GM23338 (cell line): ENCODE data around the gene TUBGCP2. TPM values are rescaled to one million over a fixed set of nuclear protein-coding genes. Genes with fewer than 3 reads are reported as not detected.

Experiments used
- ATAC-seq: fragments of 200-7000 bp; cut with Tn5 transposase; 3 replicates; pipeline ENCODE4 v1.9.1; 2020
- DNase-seq: peaks from one replicate; pipeline ENCODE4 v3.0.0-alpha.2; 2015; ENCODE audit warnings: low spot score
- H2AFZ ChIP-seq: fragments of 200-600 bp; sonication (generic); 2 replicates; pipeline ENCODE4 v1.8.0; 2016; ENCODE audit warnings: antibody characterized with exemption, mild to moderate bottlenecking, moderate library complexity
- H3F3A ChIP-seq: fragments of 200-600 bp; sonication (generic); replicated peaks from 2 replicates; pipeline ENCODE4 v1.8.0; 2017; ENCODE audit warnings: antibody characterized with exemption, mixed run types, low read depth
- H3K27ac ChIP-seq: fragments of 200-600 bp; sonication (generic); 2 replicates; pipeline ENCODE4 v1.6.1; 2016; ENCODE audit warnings: low read depth
- H3K27me3 ChIP-seq: fragments of 200-600 bp; sonication (generic); 2 replicates; pipeline ENCODE4 v1.8.0; 2016; ENCODE audit warnings: mild to moderate bottlenecking, mixed run types, moderate library complexity; ENCODE audit not compliant: insufficient read depth
- H3K36me3 ChIP-seq: fragments of 200-600 bp; sonication (generic); 2 replicates; pipeline ENCODE4 v1.8.0; 2016; ENCODE audit warnings: mild to moderate bottlenecking; ENCODE audit not compliant: insufficient read depth
- H3K4me1 ChIP-seq: fragments of 200-600 bp; sonication (generic); 2 replicates; pipeline ENCODE4 v1.8.0; 2016; ENCODE audit warnings: mild to moderate bottlenecking, moderate library complexity; ENCODE audit not compliant: insufficient read depth
- H3K4me2 ChIP-seq: fragments of 200-600 bp; sonication (generic); 2 replicates; pipeline ENCODE4 v1.7.1; 2017; ENCODE audit warnings: mixed run types
- H3K4me3 ChIP-seq: fragments of 200-600 bp; sonication (generic); 2 replicates; pipeline ENCODE4 v1.6.1; 2016; ENCODE audit warnings: mixed run types
- H3K79me2 ChIP-seq: fragments of 200-600 bp; sonication (generic); replicated peaks from 2 replicates; pipeline ENCODE4 v1.8.0; 2017; ENCODE audit warnings: mild to moderate bottlenecking; ENCODE audit not compliant: insufficient read depth
- H3K9me2 ChIP-seq: fragments of 200-600 bp; sonication (generic); 2 replicates; pipeline ENCODE4 v1.8.0; 2017; ENCODE audit not compliant: insufficient read depth
- H4K20me1 ChIP-seq: fragments of 200-600 bp; sonication (generic); replicated peaks from 2 replicates; pipeline ENCODE4 v1.8.0; 2017; ENCODE audit warnings: mild to moderate bottlenecking; ENCODE audit not compliant: insufficient read depth
- H3K27ac Mint-ChIP-seq: 2 replicates; pipeline ENCODE4 v1.8.0; 2020; ENCODE audit warnings: inconsistent platforms, mild to moderate bottlenecking, moderate library complexity, mixed read lengths
- H3K27me3 Mint-ChIP-seq: 3 replicates; pipeline ENCODE4 v1.8.0; 2022; ENCODE audit warnings: low read depth, mild to moderate bottlenecking, moderate library complexity, mixed read lengths, inconsistent platforms; ENCODE audit not compliant: insufficient read depth, poor library complexity
- H3K36me3 Mint-ChIP-seq: 3 replicates; pipeline ENCODE4 v1.8.0; 2021; ENCODE audit warnings: low read depth, mild to moderate bottlenecking, inconsistent platforms, moderate library complexity, mixed read lengths
- H3K4me1 Mint-ChIP-seq: 3 replicates; pipeline ENCODE4 v1.8.0; 2020; ENCODE audit warnings: mild to moderate bottlenecking, inconsistent platforms, mixed read lengths
- H3K4me3 Mint-ChIP-seq: 3 replicates; pipeline ENCODE4 v1.8.0; 2021; ENCODE audit warnings: moderate library complexity, mild to moderate bottlenecking, inconsistent platforms, mixed read lengths
- H3K9me3 Mint-ChIP-seq: 3 replicates; pipeline ENCODE4 v1.8.0; 2020; ENCODE audit warnings: moderate library complexity, mild to moderate bottlenecking, inconsistent platforms, mixed read lengths
- CREB1 ChIP-seq: fragments of 250-450 bp; sonication (Bioruptor Pico); IDR thresholded peaks from 2 replicates; pipeline ENCODE4 v1.5.0; 2020; ENCODE audit warnings: low read depth, mild to moderate bottlenecking, moderate library complexity
- CTCF ChIP-seq, 2 experiments: fragments of 200-600 bp in 1 of 2; sonication (generic) in 1 of 2; conservative IDR thresholded peaks; 2 replicates each; pipeline versions ENCODE4 v1.5.1 to v1.6.1; 2016 to 2017; ENCODE audit warnings: antibody characterized with exemption in 2 of 2, low read depth in 2 of 2, mild to moderate bottlenecking in 2 of 2, moderate library complexity in 1 of 2
- ETS1 ChIP-seq: IDR thresholded peaks from 2 replicates; pipeline ENCODE4 v1.6.1; 2016; ENCODE audit warnings: antibody characterized with exemption
- EZH2 ChIP-seq: fragments of 200-600 bp; sonication (generic); IDR thresholded peaks from one replicate; pipeline ENCODE4 v1.8.0; 2017; ENCODE audit warnings: antibody characterized with exemption, mild to moderate bottlenecking, low read depth; ENCODE audit not compliant: unreplicated experiment
- EZH2phosphoT487 ChIP-seq: fragments of 200-600 bp; sonication (generic); IDR thresholded peaks from one replicate; pipeline ENCODE4 v1.8.1; 2018; ENCODE audit warnings: antibody characterized with exemption; ENCODE audit not compliant: unreplicated experiment
- JUNB ChIP-seq: IDR thresholded peaks from one replicate; pipeline ENCODE4 v1.6.1; 2016; ENCODE audit warnings: antibody characterized with exemption; ENCODE audit not compliant: unreplicated experiment
- NANOG ChIP-seq: IDR thresholded peaks from 2 replicates; pipeline ENCODE4 v1.6.1; 2016; ENCODE audit warnings: antibody characterized with exemption, borderline replicate concordance
- POLR2AphosphoS5 ChIP-seq: IDR thresholded peaks from 2 replicates; pipeline ENCODE4 v1.6.1; 2016; ENCODE audit warnings: antibody characterized with exemption, low read depth
- REST ChIP-seq: IDR thresholded peaks from one replicate; pipeline ENCODE4 v1.6.1; 2018; ENCODE audit warnings: antibody characterized with exemption; ENCODE audit not compliant: unreplicated experiment
- STAT1 ChIP-seq: IDR thresholded peaks from one replicate; pipeline ENCODE4 v1.6.1; 2016; ENCODE audit warnings: antibody characterized with exemption; ENCODE audit not compliant: unreplicated experiment
- ZNF114 ChIP-seq: fragments of 250-450 bp; sonication (Bioruptor Pico); IDR thresholded peaks from 2 replicates; pipeline ENCODE4 v1.5.0; 2020; ENCODE audit warnings: mild to moderate bottlenecking, moderate library complexity
- ZNF331 ChIP-seq: fragments of 250-450 bp; sonication (Bioruptor Pico); IDR thresholded peaks from 2 replicates; pipeline ENCODE4 v1.5.0; 2020; ENCODE audit warnings: low read depth, mild to moderate bottlenecking, moderate library complexity
- ZNF462 ChIP-seq: fragments of 250-450 bp; sonication (Bioruptor Pico); IDR thresholded peaks from 2 replicates; pipeline ENCODE4 v1.5.0; 2020; ENCODE audit warnings: mild to moderate bottlenecking, moderate library complexity
- polyA plus RNA-seq: library from polyadenylated mRNA; unstranded; fragments of >200 nt; fragmentation: Nextera tagmentation; extraction: Ambion mirVana; gene quantifications from 2 replicates; pipeline ENCODE4 v1.2.1, GENCODE V29; 2016
- total RNA-seq: library from RNA; depleted of rRNA; stranded (reverse); fragments of >200 nt; shearing (Covaris generic); gene quantifications from 2 replicates; pipeline ENCODE4 v1.2.3, GENCODE V29; 2014

Gene TUBGCP2
- total and polyA plus RNA-seq, 2 experiments from 2014 or later, result 59.6 to 67.7 TPM

GRCh38 chr10:133309720-133310398, 1.2 kb upstream of the TUBGCP2 start:
- Mint-ChIP-seq H3K27ac (no peak overlapping the region), H3K36me3 (peaks cover 22% of the 10 kb centered on the region), H3K9me3 (peaks cover 2% of the 10 kb centered on the region; the same call in 2 of the 3 replicates), H3K4me1 (peaks cover 4% of the 10 kb centered on the region), H3K4me3 (peak overlapping the region; percentile 72), H3K27me3 (peaks cover 8% of the 10 kb centered on the region)
- peak overlapping the region; percentile 98; the same call in 1 of the 2 replicates for H3K4me3 ChIP-seq
- no peaks in the 10 kb centered on the region for H3K9me2 ChIP-seq
- DNase-seq, result no peak
- peaks cover 10% of the 10 kb centered on the region; the same call in 1 of the 2 replicates for H3K4me1 ChIP-seq
- no peak for ATAC-seq
- peaks cover 32% of the 10 kb centered on the region for H3K79me2 ChIP-seq
- peaks cover 14% of the 10 kb centered on the region for H4K20me1 ChIP-seq
- no peak overlapping the region for H2AFZ ChIP-seq
- peaks cover 18% of the 10 kb centered on the region for H3F3A ChIP-seq
- H3K27me3 ChIP-seq, result no peaks in the 10 kb centered on the region
- peaks cover 5% of the 10 kb centered on the region; the same call in 1 of the 2 replicates for H3K36me3 ChIP-seq
- peak overlapping the region; percentile 100 for H3K4me2 ChIP-seq
- no peak for TF ChIP-seq POLR2AphosphoS5
- TF ChIP-seq ZNF114 (CRISPR knock-in tag), result no peak
- TF ChIP-seq ZNF462 (CRISPR knock-in tag), result no peak
- no peak for TF ChIP-seq REST
- no peak for TF ChIP-seq CREB1 (CRISPR knock-in tag)
- no peak for TF ChIP-seq CTCF (conservative IDR thresholded peaks at IDR 0.05; ENCODE audit: low read depth in 2 of 2)
- no peak for TF ChIP-seq ETS1
- no peak for TF ChIP-seq NANOG
- TF ChIP-seq JUNB, result no peak
- TF ChIP-seq STAT1, result no peak
- TF ChIP-seq EZH2phosphoT487, result no peak
- TF ChIP-seq ZNF331 (CRISPR knock-in tag), result no peak
- TF ChIP-seq EZH2, result no peak
- H3K27ac ChIP-seq, result peak overlapping the region; percentile 19; the same call in 1 of the 2 replicates
